Measurements from ENCODE around the gene UNC79. TPM values are rescaled to one million over a fixed set of nuclear protein-coding genes. Genes with fewer than 3 reads are reported as not detected.

The UNC79 gene
- total RNA-seq, 1 donor from 2014 or later, result 0.13 TPM

- intact Hi-C loops (cut with micrococcal nuclease), result no loop called here
- DNase-seq (no peak), ATAC-seq (ENCODE audit: low read depth) (no peak)
- TF ChIP-seq CTCF (IDR thresholded peaks at IDR 0.05), result no peak
- Mint-ChIP-seq H3K27ac (no peak overlapping the region), H3K4me1 (no peaks in the 10 kb centered on the region), H3K36me3 (ENCODE audit: low read depth) (no peaks in the 10 kb centered on the region), H3K9me3 (no peaks in the 10 kb centered on the region), H3K27me3 (no peaks in the 10 kb centered on the region), H3K4me3 (no peak overlapping the region)
- CTCF ChIA-PET, result no interaction called here
- POLR2A ChIA-PET, result no interaction called here
These were observed 316.8 kb downstream of the UNC79 start for GRCh38 chr14:93747560-93747959.

GRCh38 chr14:93748208-93749075, 317.7 kb downstream of the UNC79 start:
- no peak for DNase-seq
- POLR2A ChIA-PET, result no interaction called here
- H3K27me3 Mint-ChIP-seq, result no peaks in the 10 kb centered on the region
- H3K36me3 Mint-ChIP-seq (ENCODE audit: low read depth), result no peaks in the 10 kb centered on the region
- no peak for ATAC-seq (ENCODE audit: low read depth)
- no peaks in the 10 kb centered on the region for H3K9me3 Mint-ChIP-seq
- intact Hi-C loops (cut with micrococcal nuclease), result no loop called here
- H3K4me1 Mint-ChIP-seq, result no peaks in the 10 kb centered on the region
- CTCF ChIA-PET, result no interaction called here
- no peak for TF ChIP-seq CTCF (IDR thresholded peaks at IDR 0.05)
- no peak overlapping the region for H3K27ac Mint-ChIP-seq
- no peak overlapping the region for H3K4me3 Mint-ChIP-seq

DNA sequence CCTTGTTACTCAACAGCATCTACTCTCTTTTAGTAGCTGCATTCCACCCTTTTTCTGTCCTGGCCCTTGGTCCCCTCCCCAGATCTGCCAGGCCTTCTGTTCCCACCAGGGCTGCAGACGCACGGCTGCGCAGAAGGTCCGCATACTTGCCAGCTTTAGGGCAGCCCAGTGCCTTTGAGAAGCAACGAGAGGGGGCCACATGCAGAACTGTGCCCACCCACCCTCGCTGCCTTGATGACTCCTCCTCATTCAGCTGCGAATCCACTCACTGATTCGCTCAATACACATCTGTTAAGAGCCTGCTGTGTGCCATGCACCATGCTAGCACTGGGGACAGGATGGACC, 318.3 kb downstream of the UNC79 start:
- intact Hi-C loops (cut with micrococcal nuclease), result no loop called here
- no peaks in the 10 kb centered on the region for H3K27me3 Mint-ChIP-seq
- H3K9me3 Mint-ChIP-seq, result no peaks in the 10 kb centered on the region
- no peak overlapping the region for H3K4me3 Mint-ChIP-seq
- POLR2A ChIA-PET, result no interaction called here
- CTCF ChIA-PET, result no interaction called here
- DNase-seq (no peak), ATAC-seq (ENCODE audit: low read depth) (no peak)
- no peak for TF ChIP-seq CTCF (IDR thresholded peaks at IDR 0.05)
- H3K4me1 Mint-ChIP-seq, result no peaks in the 10 kb centered on the region
- H3K27ac Mint-ChIP-seq, result no peak overlapping the region
- no peaks in the 10 kb centered on the region for H3K36me3 Mint-ChIP-seq (ENCODE audit: low read depth)

DNA sequence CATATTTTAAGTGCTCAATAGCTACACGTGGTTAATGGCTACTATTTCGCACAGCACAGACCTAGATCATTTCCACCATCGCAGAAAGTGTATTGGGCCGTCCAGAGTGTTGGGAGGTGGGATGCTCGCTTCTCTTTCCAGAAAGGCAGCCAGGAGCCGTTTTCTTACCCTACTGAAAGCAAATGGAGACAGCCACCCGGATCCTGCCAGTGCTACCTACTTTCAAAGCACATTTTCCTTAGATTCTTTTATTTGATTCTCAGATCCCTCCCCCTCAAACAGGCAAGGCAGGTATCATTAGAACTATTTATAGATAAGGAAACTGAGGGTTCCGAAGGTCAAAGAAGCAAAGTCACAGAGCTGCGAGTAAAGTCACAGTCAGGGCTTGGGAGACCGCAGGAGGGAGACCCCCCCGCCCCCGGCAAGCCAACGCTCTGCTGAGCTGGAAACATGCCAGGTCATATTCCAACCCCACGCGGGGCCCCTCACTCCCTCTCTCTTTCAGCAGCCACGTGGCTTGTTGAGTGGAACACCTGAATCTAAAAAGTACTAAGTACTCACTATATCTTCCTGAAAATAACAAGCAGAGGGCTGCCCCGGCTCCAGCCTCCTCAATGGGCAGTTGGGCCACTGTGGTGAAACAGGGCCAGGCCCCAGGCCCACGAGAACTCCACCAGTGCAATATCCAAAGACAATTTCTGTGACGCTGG, 321.4 kb downstream of the UNC79 start:
- CTCF ChIA-PET, result no interaction called here
- Mint-ChIP-seq H3K4me3 (no peak overlapping the region), H3K9me3 (no peaks in the 10 kb centered on the region), H3K27ac (no peak overlapping the region), H3K4me1 (no peaks in the 10 kb centered on the region), H3K36me3 (ENCODE audit: low read depth) (no peaks in the 10 kb centered on the region), H3K27me3 (peaks cover 3% of the 10 kb centered on the region)
- intact Hi-C loops (cut with micrococcal nuclease), result no loop called here
- POLR2A ChIA-PET, result no interaction called here
- DNase-seq (no peak), ATAC-seq (ENCODE audit: low read depth) (no peak)
- TF ChIP-seq CTCF (IDR thresholded peaks at IDR 0.05), result no peak

GRCh38 chr14:93752980-93753561, 322.3 kb downstream of the UNC79 start:
- ATAC-seq (ENCODE audit: low read depth) (no peak), DNase-seq (no peak)
- ChIA-PET CTCF (no interaction called here), POLR2A (no interaction called here)
- Mint-ChIP-seq H3K36me3 (ENCODE audit: low read depth) (no peaks in the 10 kb centered on the region), H3K9me3 (no peaks in the 10 kb centered on the region), H3K4me1 (no peaks in the 10 kb centered on the region), H3K4me3 (no peak overlapping the region), H3K27ac (no peak overlapping the region), H3K27me3 (peaks cover 3% of the 10 kb centered on the region)
- TF ChIP-seq CTCF (IDR thresholded peaks at IDR 0.05), result no peak
- intact Hi-C loops (cut with micrococcal nuclease), result no loop called here

All from activated B cell treated with CpG ODN at 0.5 μM for 24 hours (primary cell).